Muscle layer of duodenum (tissue), 2 donors: ENCODE results near the gene R3HDM4.
A peak's percentile ranks its signal among the peaks of the same experiment; 100 is the strongest.

Experiments used
- H3K27ac ChIP-seq: one replicate; pipeline ENCODE4 v1.7.0; 2013; ENCODE audit warnings: mild to moderate bottlenecking, low read length
- H3K27me3 ChIP-seq: one replicate; pipeline ENCODE4 v1.7.0; 2013; ENCODE audit warnings: low read depth, mild to moderate bottlenecking, control low read depth, low read length
- H3K36me3 ChIP-seq, 2 donors: one replicate each; pipeline ENCODE4 v1.7.0; 2013; ENCODE audit warnings: low read length in 2 of 2, control low read depth in 1 of 2, mild to moderate bottlenecking in 1 of 2; ENCODE audit not compliant: insufficient read depth in 2 of 2, control insufficient read depth in 1 of 2
- H3K4me1 ChIP-seq, 2 donors: one replicate each; pipeline ENCODE4 v1.7.0; 2013; ENCODE audit warnings: low read length in 2 of 2, mild to moderate bottlenecking in 2 of 2, control low read depth in 1 of 2, moderate library complexity in 1 of 2; ENCODE audit not compliant: insufficient read depth in 2 of 2, control insufficient read depth in 1 of 2
- H3K4me3 ChIP-seq, 2 donors: one replicate each; pipeline ENCODE4 v1.7.0; 2013; ENCODE audit warnings: low read length in 2 of 2, low read depth in 1 of 2, mild to moderate bottlenecking in 1 of 2
- H3K9me3 ChIP-seq, 2 donors: one replicate each; pipeline ENCODE4 v1.7.0; 2013; ENCODE audit warnings: low read length in 2 of 2, control low read depth in 1 of 2, mild to moderate bottlenecking in 1 of 2; ENCODE audit not compliant: control insufficient read depth in 1 of 2
- donor health status: healthy.

R3HDM4 gene

GRCh38 chr19:944663-945241, 31.7 kb upstream of the R3HDM4 start:
- H3K4me1 ChIP-seq, result peaks cover 4 to 13% of the 10 kb centered on the region in 2 donors
- H3K27me3 ChIP-seq, result no peaks in the 10 kb centered on the region
- no peaks in the 10 kb centered on the region for H3K9me3 ChIP-seq
- H3K4me3 ChIP-seq, result no peak overlapping the region
- no peaks in the 10 kb centered on the region for H3K36me3 ChIP-seq
- H3K27ac ChIP-seq, result no peak overlapping the region

DNA sequence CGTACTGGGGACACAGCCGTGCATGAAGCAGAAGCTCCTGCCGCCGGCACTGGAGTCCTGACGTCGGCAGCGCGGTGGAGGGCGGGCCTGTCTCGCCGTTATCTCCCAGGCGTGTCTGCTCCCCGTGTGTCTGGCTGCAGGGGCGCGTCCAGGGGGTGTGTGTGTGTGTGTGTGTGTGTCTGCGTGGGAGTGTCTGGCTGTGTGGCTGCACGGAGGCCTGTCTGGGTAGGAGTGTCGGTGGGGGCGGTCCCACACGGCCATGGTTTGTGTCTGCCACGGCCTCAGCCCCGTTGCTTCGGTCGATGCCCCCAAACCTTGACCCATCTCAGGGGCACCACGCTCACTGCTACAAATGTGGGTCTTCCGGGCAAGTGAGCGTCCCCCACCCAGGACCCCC, 31.1 kb upstream of the R3HDM4 start:
- H3K36me3 ChIP-seq, result no peaks in the 10 kb centered on the region
- H3K4me3 ChIP-seq, result no peak overlapping the region
- no peak overlapping the region for H3K27ac ChIP-seq
- H3K9me3 ChIP-seq, result no peaks in the 10 kb centered on the region
- H3K4me1 ChIP-seq, result peaks cover 4 to 13% of the 10 kb centered on the region in 2 donors
- H3K27me3 ChIP-seq, result no peaks in the 10 kb centered on the region

GRCh38 chr19:943551-944170, 30.6 kb upstream of the R3HDM4 start:
- no peaks in the 10 kb centered on the region for H3K36me3 ChIP-seq
- peaks cover 4 to 13% of the 10 kb centered on the region in 2 donors for H3K4me1 ChIP-seq
- no peaks in the 10 kb centered on the region for H3K9me3 ChIP-seq
- no peak overlapping the region for H3K27ac ChIP-seq
- H3K4me3 ChIP-seq, result no peak overlapping the region
- no peaks in the 10 kb centered on the region for H3K27me3 ChIP-seq

DNA sequence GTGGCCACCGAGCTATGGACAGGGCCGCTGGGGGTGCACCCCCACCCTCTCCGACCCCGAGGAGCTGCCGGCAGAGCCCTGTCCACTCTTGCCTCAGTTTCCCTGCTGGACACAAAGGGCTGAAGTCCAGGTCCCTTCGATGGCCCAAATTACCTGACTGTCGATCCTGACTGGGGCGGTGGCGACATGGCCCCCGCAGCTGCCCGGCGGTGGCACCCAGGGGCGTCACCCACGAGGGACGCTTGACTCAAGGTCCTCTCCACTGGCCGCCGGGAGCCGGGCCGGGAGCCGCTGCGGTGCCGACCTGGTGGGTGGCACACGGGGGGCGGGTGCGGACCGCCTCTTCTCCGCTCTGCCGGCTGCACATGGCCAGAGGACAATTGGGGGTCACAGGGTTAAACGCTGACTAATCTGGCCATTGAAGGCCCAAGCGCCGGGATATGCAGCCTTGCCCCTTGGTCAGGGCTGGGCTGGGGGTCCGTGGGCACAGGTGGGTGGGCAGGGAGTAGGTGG, 29.2 kb upstream of the R3HDM4 start:
- Histone ChIP-seq H3K27me3 (no peaks in the 10 kb centered on the region), H3K4me1 (peaks cover 4 to 13% of the 10 kb centered on the region in 2 donors), H3K9me3 (no peaks in the 10 kb centered on the region), H3K4me3 (no peak overlapping the region), H3K36me3 (no peaks in the 10 kb centered on the region), H3K27ac (no peak overlapping the region)

GRCh38 chr19:941292-942132, 28.5 kb upstream of the R3HDM4 start:
- peaks cover 4 to 13% of the 10 kb centered on the region in 2 donors for H3K4me1 ChIP-seq

DNA sequence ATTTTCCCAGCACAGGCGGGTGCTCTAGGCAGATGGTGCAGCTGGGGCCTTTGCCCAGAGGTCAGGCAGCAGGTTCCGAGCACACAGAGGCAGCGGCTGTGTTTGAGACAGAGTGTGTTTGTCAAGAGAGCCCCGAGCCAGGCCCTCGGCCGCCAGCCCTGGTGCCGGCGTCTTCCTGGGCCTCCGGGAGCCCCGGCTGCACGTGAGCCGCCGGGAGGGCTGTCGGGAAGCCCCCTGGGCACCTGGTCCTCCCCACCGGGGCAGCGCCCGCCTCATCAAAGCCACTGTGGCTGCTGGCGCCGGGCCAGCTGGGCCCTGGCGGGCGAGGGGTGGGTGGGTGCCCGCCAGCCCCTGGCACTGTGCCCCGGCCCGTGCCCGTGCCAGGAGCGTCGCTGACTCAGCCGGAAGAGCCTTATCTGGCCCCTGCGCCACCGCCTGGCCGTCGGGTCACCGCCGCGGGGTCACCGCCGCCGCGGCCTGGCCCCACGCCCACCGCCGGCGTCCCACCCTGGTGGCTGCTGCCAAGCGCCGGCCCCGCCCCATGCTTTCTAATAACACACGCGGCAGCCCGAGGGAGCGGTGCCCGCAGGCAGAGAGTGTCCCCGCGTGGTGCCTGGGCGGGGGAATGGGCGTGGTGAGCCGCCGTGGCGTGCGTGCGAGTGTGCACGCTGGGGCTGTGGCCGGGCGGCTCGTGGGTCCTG, 27.7 kb upstream of the R3HDM4 start:
- H3K27me3 ChIP-seq, result no peaks in the 10 kb centered on the region
- H3K27ac ChIP-seq, result no peak overlapping the region
- H3K36me3 ChIP-seq, result no peaks in the 10 kb centered on the region
- H3K9me3 ChIP-seq, result no peaks in the 10 kb centered on the region
- peaks cover 4 to 13% of the 10 kb centered on the region in 2 donors for H3K4me1 ChIP-seq
- peak overlapping the region; percentile 34 to 51 for H3K4me3 ChIP-seq

More at GRCh38 chr19:941292-942132, 28.5 kb upstream of the R3HDM4 start:
- no peaks in the 10 kb centered on the region for H3K9me3 ChIP-seq
- no peak overlapping the region for H3K27ac ChIP-seq
- H3K27me3 ChIP-seq, result no peaks in the 10 kb centered on the region
- H3K36me3 ChIP-seq, result no peaks in the 10 kb centered on the region
- peak overlapping the region; percentile 34 to 51 for H3K4me3 ChIP-seq

DNA sequence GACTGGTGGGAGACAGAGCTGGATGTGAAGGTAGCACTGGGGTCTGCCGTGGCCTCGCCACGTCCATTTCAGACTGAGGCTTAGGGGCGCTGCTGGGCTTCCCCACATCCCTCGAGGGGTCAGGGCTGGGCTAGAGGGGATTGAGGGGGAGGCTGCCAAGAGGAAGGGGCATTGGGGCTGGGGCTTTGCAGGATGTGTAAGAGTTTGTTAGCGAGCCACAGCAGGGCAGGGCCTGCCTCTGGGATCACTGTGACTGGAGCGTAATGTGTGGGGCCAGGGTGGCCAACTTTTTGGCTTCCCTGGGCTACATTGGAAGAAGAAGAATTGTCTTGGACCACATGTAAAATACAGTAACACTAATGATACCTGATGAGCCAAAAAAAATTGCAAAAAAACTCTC, 26.9 kb upstream of the R3HDM4 start:
- no peaks in the 10 kb centered on the region for H3K9me3 ChIP-seq
- no peaks in the 10 kb centered on the region for H3K27me3 ChIP-seq
- no peak overlapping the region for H3K4me3 ChIP-seq
- no peak overlapping the region for H3K27ac ChIP-seq
- peaks cover 4 to 20% of the 10 kb centered on the region in 2 donors for H3K4me1 ChIP-seq
- H3K36me3 ChIP-seq, result no peaks in the 10 kb centered on the region

DNA sequence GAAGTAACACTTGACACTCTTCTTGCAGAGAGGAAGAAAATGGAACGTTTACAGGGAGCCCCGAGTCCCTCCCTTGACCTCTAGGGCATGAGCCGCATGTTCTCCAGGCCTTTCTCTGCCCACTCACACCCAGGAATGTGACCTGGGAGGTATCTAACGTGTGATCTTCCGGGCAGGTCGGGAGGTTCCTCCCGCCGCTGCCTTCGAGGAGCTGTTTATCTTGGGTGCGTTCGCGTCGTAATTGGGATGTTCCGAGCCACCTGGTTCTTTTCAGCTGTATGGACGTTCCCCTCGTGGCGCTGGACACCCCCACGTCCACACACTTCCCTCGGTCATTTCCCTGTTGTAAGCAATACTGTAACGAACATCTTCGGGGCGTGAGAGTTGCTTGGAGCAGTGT, 26.4 kb upstream of the R3HDM4 start:
- Histone ChIP-seq H3K27me3 (no peaks in the 10 kb centered on the region), H3K36me3 (no peaks in the 10 kb centered on the region), H3K9me3 (no peaks in the 10 kb centered on the region), H3K4me3 (no peak overlapping the region), H3K4me1 (peaks cover 4 to 25% of the 10 kb centered on the region in 2 donors), H3K27ac (no peak overlapping the region)

DNA sequence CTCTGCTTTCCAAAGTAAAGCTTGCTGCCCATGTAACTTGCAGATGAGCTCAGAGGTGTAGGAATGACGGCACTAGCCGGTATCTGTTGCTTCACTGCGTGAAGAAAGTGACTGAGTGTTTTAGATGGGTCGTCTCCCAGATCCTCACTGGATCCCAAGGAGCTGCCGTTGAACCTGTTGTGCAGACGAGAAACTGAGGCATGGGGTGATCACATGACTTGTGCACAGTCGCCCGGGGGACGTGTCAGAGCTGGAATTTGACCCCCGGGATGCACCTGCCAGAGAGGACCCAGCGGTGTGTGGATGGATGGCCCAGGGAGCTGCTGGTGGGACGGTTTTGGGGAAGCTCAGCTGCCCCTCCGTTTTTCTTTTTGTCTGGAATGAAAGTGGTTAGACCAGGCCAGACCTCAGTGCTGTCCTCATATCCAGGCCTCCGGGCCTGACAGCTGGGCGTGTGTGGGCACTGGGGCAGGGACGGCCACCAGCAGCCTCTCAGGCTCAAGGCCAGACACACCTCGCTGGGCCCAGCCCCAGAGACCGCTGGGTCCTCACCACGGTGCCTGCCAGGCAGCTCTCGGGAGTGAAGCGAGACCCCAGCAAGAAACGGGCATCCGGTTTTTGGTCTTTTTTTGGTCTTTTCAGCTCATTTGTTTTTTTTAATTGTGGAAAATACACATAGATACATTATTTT, 25.4 kb upstream of the R3HDM4 start:
- H3K4me3 ChIP-seq, result no peak overlapping the region
- peaks cover 4 to 35% of the 10 kb centered on the region in 2 donors for H3K4me1 ChIP-seq
- no peaks in the 10 kb centered on the region for H3K9me3 ChIP-seq
- no peaks in the 10 kb centered on the region for H3K36me3 ChIP-seq
- no peaks in the 10 kb centered on the region for H3K27me3 ChIP-seq
- no peak overlapping the region for H3K27ac ChIP-seq

- peaks cover 4 to 46% of the 10 kb centered on the region in 2 donors for H3K4me1 ChIP-seq
- H3K9me3 ChIP-seq, result no peaks in the 10 kb centered on the region
- no peak overlapping the region for H3K4me3 ChIP-seq
- no peak overlapping the region for H3K27ac ChIP-seq
- no peaks in the 10 kb centered on the region for H3K27me3 ChIP-seq
- H3K36me3 ChIP-seq, result no peaks in the 10 kb centered on the region
These were observed 24.3 kb upstream of the R3HDM4 start for GRCh38 chr19:937259-937694.
